ENCODE data around the gene MAGI2. TPM values are rescaled to one million over a fixed set of nuclear protein-coding genes. Genes with fewer than 3 reads are reported as not detected.

Gene MAGI2
- total and polyA plus RNA-seq, 4 donors, result 0.37 to 4.1 (median 1.4) TPM

GRCh38 chr7:78261302-78261701, 1192.2 kb downstream of the MAGI2 start:
- Histone ChIP-seq H3K4me1 (ENCODE audit: control insufficient read depth in 4 of 4, insufficient read depth in 4 of 4, low read length in 3 of 4) (no peaks in the 10 kb centered on the region), H3K4me3 (ENCODE audit: low read depth in 1 of 3, low read length in 3 of 3) (no peak overlapping the region), H3K27me3 (ENCODE audit: control insufficient read depth in 4 of 4, insufficient read depth in 4 of 4, low read length in 3 of 4) (no peaks in the 10 kb centered on the region), H3K27ac (ENCODE audit: low read depth in 1 of 2, low read length in 2 of 2) (no peak overlapping the region), H3K9me3 (ENCODE audit: control insufficient read depth in 4 of 4, low read length in 3 of 4) (no peaks in the 10 kb centered on the region), H3K36me3 (ENCODE audit: control insufficient read depth in 4 of 4, insufficient read depth in 3 of 4, low read depth in 1 of 4, low read length in 3 of 4) (no peaks in the 10 kb centered on the region), H3K9ac (ENCODE audit: low read depth in 1 of 2, low read length in 2 of 2) (no peak overlapping the region)
- no peak for TF ChIP-seq HNF4A (conservative IDR thresholded peaks at IDR 0.05)
- no peak for TF ChIP-seq RXRA (IDR thresholded peaks at IDR 0.05)
- TF ChIP-seq HNF4G (IDR thresholded peaks at IDR 0.05), result no peak
- DNase-seq (ENCODE audit: low spot score), result no peak
- 84% methylated on average over 2 of the region's 2 CpGs for WGBS

GRCh38 chr7:78260826-78261225, 1192.6 kb downstream of the MAGI2 start:
- no peaks in the 10 kb centered on the region for H3K36me3 ChIP-seq (ENCODE audit: control insufficient read depth in 4 of 4, insufficient read depth in 3 of 4, low read depth in 1 of 4, low read length in 3 of 4)
- H3K9ac ChIP-seq (ENCODE audit: low read depth in 1 of 2, low read length in 2 of 2), result no peak overlapping the region
- no peaks in the 10 kb centered on the region for H3K27me3 ChIP-seq (ENCODE audit: control insufficient read depth in 4 of 4, insufficient read depth in 4 of 4, low read length in 3 of 4)
- no peak overlapping the region for H3K27ac ChIP-seq (ENCODE audit: low read depth in 1 of 2, low read length in 2 of 2)
- DNase-seq (ENCODE audit: low spot score), result no peak
- H3K4me1 ChIP-seq (ENCODE audit: control insufficient read depth in 4 of 4, insufficient read depth in 4 of 4, low read length in 3 of 4), result no peaks in the 10 kb centered on the region
- no peak overlapping the region for H3K4me3 ChIP-seq (ENCODE audit: low read depth in 1 of 3, low read length in 3 of 3)
- no peaks in the 10 kb centered on the region for H3K9me3 ChIP-seq (ENCODE audit: control insufficient read depth in 4 of 4, low read length in 3 of 4)
- TF ChIP-seq ZBTB33 (IDR thresholded peaks at IDR 0.05) (no peak), NR2F2 (IDR thresholded peaks at IDR 0.05) (no peak), REST (IDR thresholded peaks at IDR 0.05) (no peak), GABPA (IDR thresholded peaks at IDR 0.05 in 1 of 2, conservative IDR thresholded peaks at IDR 0.05 in 1 of 2) (no peak), SP1 (IDR thresholded peaks at IDR 0.05) (no peak), HNF4G (IDR thresholded peaks at IDR 0.05) (no peak), RAD21 (IDR thresholded peaks at IDR 0.05) (no peak), HNF4A (conservative IDR thresholded peaks at IDR 0.05) (no peak), CTCF (IDR thresholded peaks at IDR 0.05; ENCODE audit: low read depth, low read length, missing input control) (no peak), JUND (IDR thresholded peaks at IDR 0.05) (no peak), MAX (IDR thresholded peaks at IDR 0.05) (no peak), FOXA2 (IDR thresholded peaks at IDR 0.05) (no peak)
- WGBS, result 72% methylated on average over 1 of the region's 1 CpG

Data from liver (tissue), 9 donors.